ENCODE measurements around the gene EPN2.

The EPN2 gene

GRCh38 chr17:19329136-19329535, 92.0 kb downstream of the EPN2 start:
- H3K4me3 ChIP-seq (ENCODE audit: low read length): no peak overlapping the region
- DNase-seq (ENCODE audit: low read depth): no peak
- no peak for TF ChIP-seq CTCF (IDR thresholded peaks at IDR 0.05; ENCODE audit: insufficient read depth, low read depth, low read length, missing control alignments)

GRCh38 chr17:19329839-19330238, 92.7 kb downstream of the EPN2 start:
- TF ChIP-seq CTCF (IDR thresholded peaks at IDR 0.05; ENCODE audit: insufficient read depth, low read depth, low read length, missing control alignments): no peak
- no peak overlapping the region for H3K4me3 ChIP-seq (ENCODE audit: low read length)
- DNase-seq (ENCODE audit: low read depth): no peak

GRCh38 chr17:19330271-19330670, 93.1 kb downstream of the EPN2 start:
- TF ChIP-seq CTCF (IDR thresholded peaks at IDR 0.05; ENCODE audit: insufficient read depth, low read depth, low read length, missing control alignments): no peak
- no peak overlapping the region for H3K4me3 ChIP-seq (ENCODE audit: low read length)
- no peak for DNase-seq (ENCODE audit: low read depth)

GRCh38 chr17:19331134-19331533, 94.0 kb downstream of the EPN2 start:
- DNase-seq (ENCODE audit: low read depth): peak; percentile 72
- TF ChIP-seq CTCF (IDR thresholded peaks at IDR 0.05; ENCODE audit: insufficient read depth, low read depth, low read length, missing control alignments): no peak
- no peak overlapping the region for H3K4me3 ChIP-seq (ENCODE audit: low read length)

- H3K4me3 ChIP-seq (ENCODE audit: low read length): no peak overlapping the region
- no peak for DNase-seq (ENCODE audit: low read depth)
- no peak for TF ChIP-seq CTCF (IDR thresholded peaks at IDR 0.05; ENCODE audit: insufficient read depth, low read depth, low read length, missing control alignments)
Observed at GRCh38 chr17:19331543-19332245, 94.5 kb downstream of the EPN2 start.

- no peak for DNase-seq (ENCODE audit: low read depth)
- no peak for TF ChIP-seq CTCF (IDR thresholded peaks at IDR 0.05; ENCODE audit: insufficient read depth, low read depth, low read length, missing control alignments)
- no peak overlapping the region for H3K4me3 ChIP-seq (ENCODE audit: low read length)
Observed at GRCh38 chr17:19332371-19333131, 95.4 kb downstream of the EPN2 start.

- no peak for DNase-seq (ENCODE audit: low read depth)
- no peak overlapping the region for H3K4me3 ChIP-seq (ENCODE audit: low read length)
- TF ChIP-seq CTCF (IDR thresholded peaks at IDR 0.05; ENCODE audit: insufficient read depth, low read depth, low read length, missing control alignments): no peak
Observed at GRCh38 chr17:19333132-19333440, 95.9 kb downstream of the EPN2 start.
